Measurements from ENCODE around the gene P2RY14. TPM values are rescaled to one million over a fixed set of nuclear protein-coding genes. Genes with fewer than 3 reads are reported as not detected.

The P2RY14 gene
- total and polyA plus RNA-seq, 2 donors (not counting 1 experiment from before 2014, with no cell fraction given), result 0.26 TPM; not detected in 1

DNA sequence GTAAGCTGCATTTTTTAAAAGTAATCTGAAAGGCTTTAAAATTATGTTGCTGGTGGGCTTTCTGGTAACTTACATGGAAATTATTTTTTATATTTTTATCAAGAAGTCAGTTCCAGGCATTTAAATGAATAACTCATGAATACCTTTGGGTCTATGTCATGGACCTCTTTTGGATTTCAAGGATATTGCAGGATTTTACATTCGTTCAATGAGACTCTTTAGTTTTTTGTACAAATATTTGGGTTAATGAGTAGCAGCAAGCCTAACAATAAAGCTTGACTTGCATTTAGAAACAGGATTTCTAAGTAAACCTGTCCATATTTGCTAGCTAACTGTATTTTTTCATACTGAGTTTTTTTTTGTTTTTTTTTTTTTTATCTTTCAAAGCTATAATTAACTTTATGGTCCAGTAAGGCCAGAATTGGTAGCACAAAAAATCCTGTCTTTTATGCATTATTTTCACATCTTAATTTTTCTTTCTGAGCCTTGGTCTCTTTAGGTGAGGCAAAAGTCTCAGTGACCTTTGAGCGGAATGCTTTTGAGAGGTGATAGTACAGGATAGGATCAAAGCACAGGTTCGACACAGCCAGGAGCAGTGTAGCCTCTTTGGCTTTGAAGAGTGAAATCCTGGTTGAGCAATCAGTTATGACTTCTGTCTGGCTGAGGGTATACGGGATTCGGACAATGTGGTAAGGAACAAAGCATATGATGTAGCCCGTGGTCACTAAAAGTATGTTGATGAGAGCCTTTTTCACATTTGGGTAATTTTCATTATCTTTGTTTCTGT, 80.2 kb downstream of the P2RY14 start:
- no peaks in the 10 kb centered on the region for H3K4me1 ChIP-seq (ENCODE audit: control insufficient read depth, extremely low read depth, insufficient read depth, low read length)
- no peaks in the 10 kb centered on the region for H3K36me3 ChIP-seq (ENCODE audit: control insufficient read depth, insufficient read depth, low read length)
- no peak overlapping the region for H3K4me2 ChIP-seq (ENCODE audit: extremely low read depth, insufficient read depth, low read length)
- no peak overlapping the region for H3K4me3 ChIP-seq (replicated peaks in 1 of 4; ENCODE audit: control extremely low read depth in 1 of 4, insufficient read depth in 1 of 4, low read depth in 3 of 4, low read length in 4 of 4)
- no peak overlapping the region for H3K27ac ChIP-seq (ENCODE audit: insufficient read depth, low read length)
- H3K9ac ChIP-seq (ENCODE audit: insufficient read depth, low read length), result no peak overlapping the region
- H3K79me2 ChIP-seq (ENCODE audit: control insufficient read depth, insufficient read depth, low read length), result no peaks in the 10 kb centered on the region
- H3K27me3 ChIP-seq (ENCODE audit: control insufficient read depth, insufficient read depth, low read length), result no peaks in the 10 kb centered on the region
- peak; percentile 53 to 64 for DNase-seq (ENCODE audit: low read depth in 2 of 2)
- H3K9me3 ChIP-seq (ENCODE audit: control insufficient read depth, insufficient read depth, low read depth, low read length), result no peaks in the 10 kb centered on the region
- TF ChIP-seq CTCF (conservative IDR thresholded peaks at IDR 0.05 in 1 of 2, IDR thresholded peaks at IDR 0.05 in 1 of 2; ENCODE audit: low read depth in 1 of 2, low read length in 2 of 2) (no peak), EZH2 (IDR thresholded peaks at IDR 0.05; ENCODE audit: low read length, missing control alignments) (no peak)
- H2AFZ ChIP-seq (ENCODE audit: low read length), result no peak overlapping the region
- no peaks in the 10 kb centered on the region for H4K20me1 ChIP-seq (ENCODE audit: control insufficient read depth, extremely low read depth, insufficient read depth, low read length)

DNA sequence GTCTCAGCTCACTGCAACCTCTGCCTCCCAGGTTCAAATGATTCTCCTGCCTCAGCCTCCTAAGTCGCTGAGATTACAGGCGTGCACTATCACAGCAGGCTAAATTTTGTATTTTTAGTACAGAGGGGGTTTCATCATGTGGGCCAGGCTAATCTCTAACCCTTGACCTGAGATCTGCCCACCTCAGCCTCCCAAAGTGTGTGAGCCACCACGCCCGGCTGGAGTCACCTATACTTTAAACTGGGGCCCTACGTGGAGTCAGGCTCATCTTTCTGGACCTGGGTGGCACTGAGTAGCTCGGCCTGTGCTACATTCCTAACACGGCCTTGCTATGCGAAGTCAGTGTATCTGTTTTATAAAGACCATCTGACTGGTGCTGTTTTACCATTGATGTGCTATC, 81.1 kb downstream of the P2RY14 start:
- Histone ChIP-seq H2AFZ (ENCODE audit: low read length) (no peak overlapping the region), H4K20me1 (ENCODE audit: control insufficient read depth, extremely low read depth, insufficient read depth, low read length) (no peaks in the 10 kb centered on the region), H3K4me2 (ENCODE audit: extremely low read depth, insufficient read depth, low read length) (no peak overlapping the region), H3K27ac (ENCODE audit: insufficient read depth, low read length) (no peak overlapping the region), H3K4me3 (replicated peaks in 1 of 4; ENCODE audit: control extremely low read depth in 1 of 4, insufficient read depth in 1 of 4, low read depth in 3 of 4, low read length in 4 of 4) (no peak overlapping the region), H3K4me1 (ENCODE audit: control insufficient read depth, extremely low read depth, insufficient read depth, low read length) (no peaks in the 10 kb centered on the region), H3K79me2 (ENCODE audit: control insufficient read depth, insufficient read depth, low read length) (no peaks in the 10 kb centered on the region), H3K36me3 (ENCODE audit: control insufficient read depth, insufficient read depth, low read length) (no peaks in the 10 kb centered on the region), H3K27me3 (ENCODE audit: control insufficient read depth, insufficient read depth, low read length) (no peaks in the 10 kb centered on the region), H3K9me3 (ENCODE audit: control insufficient read depth, insufficient read depth, low read depth, low read length) (no peaks in the 10 kb centered on the region), H3K9ac (ENCODE audit: insufficient read depth, low read length) (no peak overlapping the region)
- TF ChIP-seq EZH2 (IDR thresholded peaks at IDR 0.05; ENCODE audit: low read length, missing control alignments) (no peak), CTCF (conservative IDR thresholded peaks at IDR 0.05 in 1 of 2, IDR thresholded peaks at IDR 0.05 in 1 of 2; ENCODE audit: low read depth in 1 of 2, low read length in 2 of 2) (no peak)
- no peak for DNase-seq (ENCODE audit: low read depth in 2 of 2)

DNA sequence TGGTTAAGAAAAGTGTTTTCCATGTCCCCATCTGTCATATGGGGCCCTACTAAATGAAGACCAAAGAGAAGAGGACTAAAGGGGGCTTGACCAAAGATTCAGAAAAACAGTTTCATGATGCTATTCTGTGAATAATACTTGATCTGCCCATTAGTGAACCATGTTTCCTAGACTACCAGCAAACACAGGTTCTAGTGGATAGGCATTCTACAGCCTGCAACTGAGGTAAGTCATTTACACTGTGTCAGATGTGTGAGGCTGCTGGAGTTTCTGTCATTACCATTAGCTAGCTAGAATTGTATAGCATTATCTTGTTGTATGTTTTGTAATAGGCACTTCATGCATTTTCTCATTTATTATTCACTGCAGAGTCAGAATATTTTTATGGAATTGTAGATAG, 81.9 kb downstream of the P2RY14 start:
- Histone ChIP-seq H3K36me3 (ENCODE audit: control insufficient read depth, insufficient read depth, low read length) (no peaks in the 10 kb centered on the region), H3K4me3 (replicated peaks in 1 of 4; ENCODE audit: control extremely low read depth in 1 of 4, insufficient read depth in 1 of 4, low read depth in 3 of 4, low read length in 4 of 4) (no peak overlapping the region), H3K4me1 (ENCODE audit: control insufficient read depth, extremely low read depth, insufficient read depth, low read length) (no peaks in the 10 kb centered on the region), H3K9me3 (ENCODE audit: control insufficient read depth, insufficient read depth, low read depth, low read length) (no peaks in the 10 kb centered on the region), H3K9ac (ENCODE audit: insufficient read depth, low read length) (no peak overlapping the region), H3K79me2 (ENCODE audit: control insufficient read depth, insufficient read depth, low read length) (no peaks in the 10 kb centered on the region), H3K27me3 (ENCODE audit: control insufficient read depth, insufficient read depth, low read length) (no peaks in the 10 kb centered on the region), H3K27ac (ENCODE audit: insufficient read depth, low read length) (no peak overlapping the region), H3K4me2 (ENCODE audit: extremely low read depth, insufficient read depth, low read length) (no peak overlapping the region), H2AFZ (ENCODE audit: low read length) (no peak overlapping the region), H4K20me1 (ENCODE audit: control insufficient read depth, extremely low read depth, insufficient read depth, low read length) (no peaks in the 10 kb centered on the region)
- no peak for DNase-seq (ENCODE audit: low read depth in 2 of 2)
- TF ChIP-seq EZH2 (IDR thresholded peaks at IDR 0.05; ENCODE audit: low read length, missing control alignments) (no peak), CTCF (conservative IDR thresholded peaks at IDR 0.05 in 1 of 2, IDR thresholded peaks at IDR 0.05 in 1 of 2; ENCODE audit: low read depth in 1 of 2, low read length in 2 of 2) (no peak)

All from fibroblast of lung (primary cell).